ENCODE measurements around the gene ITGAD. TPM values are rescaled to one million over a fixed set of nuclear protein-coding genes. Genes with fewer than 3 reads are reported as not detected.

Gene ITGAD
- total RNA-seq, 1 experiment from 2014 or later: not detected

GRCh38 chr16:31467858-31468257 lies 74.7 kb downstream of the ITGAD start:
- ATAC-seq (no peak), DNase-seq (ENCODE audit: low spot score) (no peak)
- Mint-ChIP-seq H3K4me3 (no peak overlapping the region), H3K9me3 (no peaks in the 10 kb centered on the region), H3K27me3 (ENCODE audit: low read depth) (peaks cover 23% of the 10 kb centered on the region), H3K27ac (no peak overlapping the region), H3K4me1 (peaks cover 7% of the 10 kb centered on the region), H3K36me3 (peaks cover 13% of the 10 kb centered on the region; the same call in 1 of the 2 replicates)
- TF ChIP-seq NR2C2 (CRISPR knock-in tag; IDR thresholded peaks at IDR 0.05): no peak
- no peak for TF ChIP-seq ZNF281 (CRISPR knock-in tag; IDR thresholded peaks at IDR 0.05)
- no peak for TF ChIP-seq ZNF423 (CRISPR knock-in tag; IDR thresholded peaks at IDR 0.05)
- TF ChIP-seq ARID4B (CRISPR knock-in tag; IDR thresholded peaks at IDR 0.05; ENCODE audit: borderline replicate concordance): no peak
- no peak for TF ChIP-seq GABPB1 (CRISPR knock-in tag; IDR thresholded peaks at IDR 0.05)
- no peak for TF ChIP-seq NR1H2 (CRISPR knock-in tag; IDR thresholded peaks at IDR 0.05)
- TF ChIP-seq ZNF263 (CRISPR knock-in tag; IDR thresholded peaks at IDR 0.05; ENCODE audit: low read depth): no peak
- ChIA-PET CTCF (interaction anchor here (2.1 kb wide), 1 partner anchor 8 kb away, joined by 8 read pairs; the partner anchor contains the start of gene ARMC5), POLR2A (no interaction called here)

- ChIA-PET POLR2A (no interaction called here), CTCF (interaction anchor here (1.4 to 13.1 kb wide), 2 partner anchors 14 to 328 kb away, joined by 3 to 221 read pairs; partner anchors contain the start of gene ARMC5)
- H3K27me3 Mint-ChIP-seq (ENCODE audit: low read depth): peaks cover 51% of the 10 kb centered on the region
- no peak for DNase-seq (ENCODE audit: low spot score)
- H3K9me3 Mint-ChIP-seq: 0 out of 2 replicates have a peak, but pooled peaks cover 5% of the 10 kb centered on the region
- H3K4me3 Mint-ChIP-seq: no peak overlapping the region; the same call in 1 of the 2 replicates
- H3K27ac Mint-ChIP-seq: no peak overlapping the region
- H3K36me3 Mint-ChIP-seq: peaks cover 2% of the 10 kb centered on the region; the same call in 1 of the 2 replicates
- peaks cover 7% of the 10 kb centered on the region for H3K4me1 Mint-ChIP-seq
- no peak for ATAC-seq
- TF ChIP-seq AFF4 (CRISPR knock-in tag; IDR thresholded peaks at IDR 0.05; ENCODE audit: borderline replicate concordance): no peak
- TF ChIP-seq ESRRA (CRISPR knock-in tag; IDR thresholded peaks at IDR 0.05; ENCODE audit: borderline replicate concordance): no peak
- no peak for TF ChIP-seq ZNF138 (CRISPR knock-in tag; conservative IDR thresholded peaks at IDR 0.05)
- no peak for TF ChIP-seq TEAD4 (CRISPR knock-in tag; IDR thresholded peaks at IDR 0.05)
- TF ChIP-seq STAT6 (CRISPR knock-in tag; conservative IDR thresholded peaks at IDR 0.05; ENCODE audit: low read depth): no peak
- TF ChIP-seq ZNF425 (CRISPR knock-in tag; conservative IDR thresholded peaks at IDR 0.05): no peak
- TF ChIP-seq ZNF219 (CRISPR knock-in tag; IDR thresholded peaks at IDR 0.05; ENCODE audit: borderline replicate concordance): no peak
- no peak for TF ChIP-seq NFYB (CRISPR knock-in tag; conservative IDR thresholded peaks at IDR 0.05; ENCODE audit: low read depth)
- TF ChIP-seq CDX4 (CRISPR knock-in tag; IDR thresholded peaks at IDR 0.05; ENCODE audit: borderline replicate concordance): no peak
- no peak for TF ChIP-seq FOXJ3 (CRISPR knock-in tag; IDR thresholded peaks at IDR 0.05; ENCODE audit: borderline replicate concordance)
These were observed 77.5 kb downstream of the ITGAD start for GRCh38 chr16:31470615-31471014.
